Retinal pigment epithelial cell (primary cell): ENCODE measurements around the gene SP110.
"Not testable (repeated sequence)": the region's sequence is repeated elsewhere in the genome, so short reads cannot be mapped to it uniquely, and the experiment has no call there.

Source experiments
- DNase-seq: peaks from one replicate; pipeline ENCODE4 v3.0.0-alpha.2; 2010; ENCODE audit warnings: low read depth
- H3K4me3 ChIP-seq: 2 replicates; pipeline ENCODE4 v1.5.1; 2011; ENCODE audit warnings: mild to moderate bottlenecking, low read length, control low read depth, moderate library complexity
- TF ChIP-seq, protein P1 (sequence below): conservative IDR thresholded peaks from 2 replicates; pipeline ENCODE4 v1.5.1; 2011; ENCODE audit warnings: low read depth, low read length, control low read depth, inconsistent platforms

SP110 gene

DNA sequence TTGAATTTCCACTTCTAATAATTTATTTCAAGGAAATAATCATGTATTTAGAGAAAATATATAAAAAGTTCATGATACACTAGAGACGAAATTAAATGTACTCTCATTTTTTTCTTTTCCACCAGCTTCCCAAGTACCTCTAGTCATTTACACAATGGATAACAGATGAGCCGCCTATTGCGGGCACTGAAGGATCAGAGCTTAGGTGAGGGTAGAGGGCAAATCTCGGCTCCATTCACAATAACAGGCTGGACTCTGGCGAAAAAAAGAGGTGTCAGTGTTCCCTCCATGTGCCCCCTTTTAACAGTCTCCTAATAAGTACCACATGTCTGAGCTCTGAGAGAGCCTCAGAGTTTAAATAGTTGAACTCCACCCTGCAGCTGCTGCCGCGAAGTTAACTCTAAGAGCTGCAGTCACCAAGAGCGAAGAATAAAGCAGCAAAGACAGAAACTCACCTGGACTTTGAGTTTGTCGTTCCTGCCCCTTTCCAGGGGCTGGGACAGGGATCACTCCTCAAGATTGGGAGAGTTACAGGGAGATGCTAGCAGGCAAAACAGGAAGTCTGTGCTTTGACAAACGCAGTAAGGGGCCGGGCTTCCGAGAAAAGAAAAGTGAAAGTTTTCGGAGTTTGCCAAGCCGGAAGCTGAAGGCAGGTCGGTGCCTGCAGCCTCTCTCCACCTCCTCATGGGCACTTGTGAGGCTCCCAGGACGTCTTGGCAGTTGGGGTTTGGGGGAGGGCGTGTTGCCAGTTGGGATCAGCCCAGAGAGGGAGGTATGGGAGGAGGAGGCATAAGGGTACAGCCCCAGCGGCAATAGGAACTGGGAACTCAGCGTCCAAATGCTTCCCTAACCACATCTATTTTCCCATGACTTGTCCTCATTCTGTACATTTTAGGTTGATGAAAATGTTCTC, at the start of gene SP110:
SP110 (minus strand) TSS at position 566 of the 913 bp plus-strand sequence. CDS start 3,057 bp downstream, outside the sequence.
- DNase-seq: peak; percentile 39
- TF ChIP-seq, protein P1, sequence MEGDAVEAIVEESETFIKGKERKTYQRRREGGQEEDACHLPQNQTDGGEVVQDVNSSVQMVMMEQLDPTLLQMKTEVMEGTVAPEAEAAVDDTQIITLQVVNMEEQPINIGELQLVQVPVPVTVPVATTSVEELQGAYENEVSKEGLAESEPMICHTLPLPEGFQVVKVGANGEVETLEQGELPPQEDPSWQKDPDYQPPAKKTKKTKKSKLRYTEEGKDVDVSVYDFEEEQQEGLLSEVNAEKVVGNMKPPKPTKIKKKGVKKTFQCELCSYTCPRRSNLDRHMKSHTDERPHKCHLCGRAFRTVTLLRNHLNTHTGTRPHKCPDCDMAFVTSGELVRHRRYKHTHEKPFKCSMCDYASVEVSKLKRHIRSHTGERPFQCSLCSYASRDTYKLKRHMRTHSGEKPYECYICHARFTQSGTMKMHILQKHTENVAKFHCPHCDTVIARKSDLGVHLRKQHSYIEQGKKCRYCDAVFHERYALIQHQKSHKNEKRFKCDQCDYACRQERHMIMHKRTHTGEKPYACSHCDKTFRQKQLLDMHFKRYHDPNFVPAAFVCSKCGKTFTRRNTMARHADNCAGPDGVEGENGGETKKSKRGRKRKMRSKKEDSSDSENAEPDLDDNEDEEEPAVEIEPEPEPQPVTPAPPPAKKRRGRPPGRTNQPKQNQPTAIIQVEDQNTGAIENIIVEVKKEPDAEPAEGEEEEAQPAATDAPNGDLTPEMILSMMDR: no peak
- peak within 1 kb of the TSS; percentile 75 for H3K4me3 ChIP-seq

DNA sequence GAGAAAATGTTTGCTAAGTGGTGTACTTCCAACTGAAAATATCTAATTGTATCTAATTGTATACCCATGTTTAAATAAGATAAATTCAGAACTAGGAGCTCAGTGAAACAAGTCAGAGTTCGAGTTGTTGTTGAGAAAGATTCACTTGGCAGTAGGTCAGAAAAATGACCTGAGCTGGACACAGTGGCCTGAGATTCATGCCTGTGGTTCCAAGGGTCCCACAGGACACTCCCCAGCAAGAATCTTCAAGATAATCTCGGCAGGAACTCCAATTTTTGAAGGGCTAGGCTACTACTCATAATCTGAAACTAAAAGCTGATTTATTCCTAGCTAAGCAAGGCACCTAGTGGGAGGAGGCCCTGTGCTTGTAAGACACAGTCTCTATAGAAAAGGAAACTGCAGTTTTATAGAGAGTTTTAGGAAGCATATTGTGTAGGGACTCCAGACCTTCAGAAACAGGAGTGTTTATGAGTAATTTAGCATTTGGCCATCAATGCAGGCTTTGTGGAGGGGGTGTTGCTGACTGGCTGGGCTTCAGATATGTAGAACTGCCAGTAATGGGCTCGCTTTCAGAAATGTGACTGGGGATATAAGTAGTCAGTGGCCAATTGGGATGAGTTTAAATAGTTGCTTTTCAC, 48.9 kb upstream of the SP110 start:
- no peak overlapping the region for H3K4me3 ChIP-seq
- TF ChIP-seq, protein P1: no peak
- no peak for DNase-seq

DNA sequence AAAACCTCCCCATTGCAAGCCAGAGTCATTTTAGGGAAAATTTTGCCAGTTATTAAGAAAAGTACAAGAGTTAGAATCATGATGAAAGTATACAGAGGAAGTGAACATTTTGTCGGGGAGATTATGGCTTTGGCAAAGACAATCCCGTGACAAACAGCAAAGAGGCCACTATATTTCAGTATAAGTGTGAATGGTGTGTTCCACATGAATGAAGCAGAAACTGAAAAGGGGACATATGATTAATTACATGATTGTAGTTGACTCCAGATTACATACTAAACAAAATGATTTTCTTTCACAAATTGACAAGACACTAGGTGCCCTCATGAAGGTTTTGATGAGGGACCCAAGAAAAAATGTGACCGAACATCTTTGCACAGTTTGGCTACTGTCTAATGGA, 47.8 kb upstream of the SP110 start:
- TF ChIP-seq, protein P1: no peak
- H3K4me3 ChIP-seq: no peak overlapping the region
- no peak for DNase-seq

DNA sequence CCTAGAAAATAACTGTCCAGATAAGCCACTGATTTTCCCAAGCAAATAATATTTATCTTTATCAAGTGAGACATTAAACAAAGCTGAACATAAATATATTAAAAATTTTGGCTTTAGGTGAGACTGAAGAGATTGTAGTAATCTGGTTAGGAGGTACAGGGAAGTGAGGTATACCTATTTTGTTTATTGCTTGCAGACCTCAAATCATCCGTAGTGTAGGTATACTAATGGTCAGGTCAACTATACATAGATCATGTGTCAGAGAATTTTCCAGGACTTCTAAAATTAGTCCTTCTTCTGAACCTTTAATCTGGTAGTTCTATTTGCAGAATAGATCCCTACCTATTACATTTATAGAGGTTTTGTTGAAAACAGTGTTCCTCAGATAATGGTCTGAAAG, 47.3 kb upstream of the SP110 start:
- no peak for DNase-seq
- no peak overlapping the region for H3K4me3 ChIP-seq
- TF ChIP-seq, protein P1: no peak

DNA sequence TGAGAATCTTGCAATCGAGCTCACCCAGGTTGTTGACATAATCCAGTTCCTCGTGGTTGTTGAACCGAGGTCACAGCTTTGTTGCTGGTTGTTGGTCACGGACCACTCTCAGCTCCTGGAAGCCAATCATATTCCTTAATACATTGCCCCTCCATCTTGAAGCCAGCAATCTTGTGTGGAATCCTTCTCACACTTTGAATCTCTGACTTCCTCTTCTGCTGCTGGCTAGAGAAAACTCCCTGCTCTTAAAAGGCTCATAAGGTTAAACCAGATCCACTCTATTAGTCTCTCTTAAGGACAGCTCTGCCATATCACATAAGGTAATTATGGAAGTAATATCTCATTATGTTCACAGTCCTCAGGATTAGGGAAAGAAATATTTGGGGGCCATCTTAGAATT, 46.9 kb upstream of the SP110 start:
- DNase-seq: no peak
- TF ChIP-seq, protein P1: no peak
- no peak overlapping the region for H3K4me3 ChIP-seq

DNA sequence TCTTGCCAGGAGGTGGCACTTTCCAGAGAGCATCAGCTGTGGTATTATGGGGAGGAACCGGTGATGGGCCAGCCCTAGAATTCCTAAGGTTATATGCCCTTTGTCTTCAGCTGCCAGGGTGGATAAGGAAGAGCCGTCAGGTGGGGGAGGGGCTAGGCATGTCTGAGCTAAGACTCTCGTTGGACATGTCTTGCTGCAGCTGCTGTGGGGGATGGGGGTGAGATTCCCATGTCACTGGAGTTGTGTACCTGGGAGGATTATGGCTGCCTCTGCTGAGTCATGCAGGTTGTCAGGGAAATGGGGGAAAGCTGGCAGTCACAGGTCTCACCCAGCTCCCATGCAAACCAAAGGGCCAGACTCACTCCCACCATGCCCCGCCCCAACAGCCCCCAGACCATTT, 45.2 kb upstream of the SP110 start:
- DNase-seq, H3K4me3 ChIP-seq: not testable (repeated sequence)

DNA sequence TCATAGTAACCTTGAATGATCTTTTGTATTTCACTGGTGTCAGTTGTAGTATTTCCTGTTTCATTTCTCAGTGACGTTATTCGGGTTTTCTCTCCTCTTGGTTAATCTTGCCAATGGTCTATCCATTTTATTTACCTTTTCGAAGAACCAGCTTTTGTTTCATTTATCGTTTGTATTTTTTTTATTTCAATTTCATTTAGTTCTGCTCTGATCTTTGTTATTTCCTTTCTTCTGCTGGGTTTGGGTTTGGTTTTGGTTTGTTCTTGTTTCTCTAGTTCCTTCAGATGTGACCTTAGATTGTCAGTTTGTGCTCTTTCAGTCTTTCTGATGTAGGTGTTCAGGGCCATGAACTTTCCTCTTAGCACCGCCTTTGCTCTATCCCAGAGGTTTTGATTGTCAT, 42.5 kb upstream of the SP110 start:
- no peak for DNase-seq
- TF ChIP-seq, protein P1: no peak
- no peak overlapping the region for H3K4me3 ChIP-seq
